T-helper 22 cell (primary cell): ENCODE results near the gene GRWD1.

Source experiments
- DNase-seq: peaks from one replicate; pipeline ENCODE4 v3.0.0-alpha.2; 2020; ENCODE audit warnings: low read depth

GRWD1 gene

GRCh38 chr19:48424694-48425219 is 21.0 kb upstream of the GRWD1 start:
- no peak for DNase-seq

GRCh38 chr19:48428670-48429069 is 17.1 kb upstream of the GRWD1 start:
- no peak for DNase-seq

GRCh38 chr19:48433337-48433736 is 12.4 kb upstream of the GRWD1 start:
- DNase-seq = no peak

GRCh38 chr19:48436586-48436985 is 9.2 kb upstream of the GRWD1 start:
- no peak for DNase-seq

GRCh38 chr19:48441360-48442050 is 4.3 kb upstream of the GRWD1 start:
- no peak for DNase-seq

GRCh38 chr19:48442116-48443035 is 3.4 kb upstream of the GRWD1 start:
- DNase-seq = no peak

- no peak for DNase-seq
Observed at GRCh38 chr19:48443256-48443655, 2.5 kb upstream of the GRWD1 start.

GRCh38 chr19:48443731-48444128 is 2.1 kb upstream of the GRWD1 start:
- DNase-seq = no peak

GRCh38 chr19:48444129-48444935 is 1.5 kb upstream of the GRWD1 start:
- DNase-seq = no peak

- no peak for DNase-seq
Observed at GRCh38 chr19:48444936-48445200, 915 bp upstream of the GRWD1 start.

GRCh38 chr19:48445256-48445605 is 552 bp upstream of the GRWD1 start:
- DNase-seq = no peak

GRCh38 chr19:48446579-48446978 is 796 bp downstream of the GRWD1 start:
- DNase-seq = no peak

GRCh38 chr19:48448563-48448962 is 2.8 kb downstream of the GRWD1 start:
- no peak for DNase-seq

- DNase-seq = no peak
Observed at GRCh38 chr19:48450441-48450840, 4.7 kb downstream of the GRWD1 start.

GRCh38 chr19:48450863-48451262 is 5.1 kb downstream of the GRWD1 start:
- DNase-seq = no peak

GRCh38 chr19:48451624-48452023 is 5.8 kb downstream of the GRWD1 start:
- DNase-seq = no peak

GRCh38 chr19:48452289-48453190 is 6.8 kb downstream of the GRWD1 start:
- no peak for DNase-seq

GRCh38 chr19:48454150-48454730 is 8.5 kb downstream of the GRWD1 start:
- DNase-seq = no peak

- no peak for DNase-seq
Observed at GRCh38 chr19:48455171-48455907, 9.6 kb downstream of the GRWD1 start, which contains the start of gene KCNJ14. Gene KCNJ14, plus strand, starts transcription at chr19:48455574. Its CDS starts 6,151 bp downstream, at chr19:48461725.

GRCh38 chr19:48455908-48456562 is 10.3 kb downstream of the GRWD1 start:
- DNase-seq = no peak
